ENCODE data around the gene GTF3C1. TPM values are rescaled to one million over a fixed set of nuclear protein-coding genes. Genes with fewer than 3 reads are reported as not detected.

The GTF3C1 gene
- total RNA-seq, 4 donors from 2014 or later = 118 to 257 (median 156) TPM

GRCh38 chr16:27558932-27559331, 9.2 kb upstream of the GTF3C1 start:
- TF ChIP-seq CTCF (IDR thresholded peaks at IDR 0.05) (no peak), POLR2A (IDR thresholded peaks at IDR 0.05) (no peak)
- 77 to 85% methylated on average over 1 of the region's 1 CpG for WGBS, 2 donors
- no peak overlapping the region for H3K4me3 ChIP-seq (ENCODE audit: low read depth, poor library complexity, severe bottlenecking)
- intact Hi-C loops (cut with DNase I; ENCODE audit: low total_unique reads) = no loop called here
- no peak for DNase-seq (ENCODE audit: low spot score in 2 of 2)

GRCh38 chr16:27558434-27558833, 8.7 kb upstream of the GTF3C1 start:
- DNase-seq (ENCODE audit: low spot score in 2 of 2) = no peak
- no peak overlapping the region for H3K4me3 ChIP-seq (ENCODE audit: low read depth, poor library complexity, severe bottlenecking)
- 79 to 89% methylated on average over 3 of the region's 3 CpGs for WGBS, 2 donors
- intact Hi-C loops (cut with DNase I; ENCODE audit: low total_unique reads) = no loop called here
- TF ChIP-seq POLR2A (IDR thresholded peaks at IDR 0.05) (no peak), CTCF (IDR thresholded peaks at IDR 0.05) (no peak)

GRCh38 chr16:27556471-27556870, 6.8 kb upstream of the GTF3C1 start:
- intact Hi-C loops (cut with DNase I; ENCODE audit: low total_unique reads) = no loop called here
- TF ChIP-seq POLR2A (IDR thresholded peaks at IDR 0.05) (no peak), CTCF (IDR thresholded peaks at IDR 0.05) (no peak)
- no peak for DNase-seq (ENCODE audit: low spot score in 2 of 2)
- 83 to 89% methylated on average over 1 of the region's 1 CpG for WGBS, 2 donors
- H3K4me3 ChIP-seq (ENCODE audit: low read depth, poor library complexity, severe bottlenecking) = no peak overlapping the region

DNA sequence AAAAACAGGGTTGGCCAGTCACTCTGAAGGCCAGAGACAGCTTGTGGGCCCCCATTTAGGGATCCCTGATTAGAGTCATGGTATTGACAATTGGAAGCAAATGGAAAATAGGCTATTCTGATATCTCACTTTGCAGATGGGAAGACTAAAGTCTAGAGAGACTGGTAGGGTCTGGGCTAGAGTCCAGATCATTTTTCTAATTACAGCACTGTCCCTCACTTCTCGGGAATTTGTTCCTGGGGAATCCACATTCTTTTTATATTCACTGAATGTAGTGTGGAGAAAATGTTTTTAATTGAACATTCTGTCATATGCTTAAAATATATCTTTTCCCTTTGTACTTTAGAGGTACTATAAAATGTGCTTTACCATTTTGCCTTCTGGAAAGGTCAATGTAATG, 1.3 kb upstream of the GTF3C1 start:
- intact Hi-C loops (cut with DNase I; ENCODE audit: low total_unique reads) = loop anchor here (2.0 kb wide), 1 partner anchor 68 kb away; no protein-coding TSS in a partner anchor
- H3K4me3 ChIP-seq (ENCODE audit: low read depth, poor library complexity, severe bottlenecking) = no peak overlapping the region
- DNase-seq (ENCODE audit: low spot score in 2 of 2) = no peak
- 10 to 11% methylated on average over 1 of the region's 1 CpG for WGBS, 2 donors
- TF ChIP-seq POLR2A (IDR thresholded peaks at IDR 0.05) = no peak
- no peak for TF ChIP-seq CTCF (IDR thresholded peaks at IDR 0.05)

GRCh38 chr16:27550582-27550920, 838 bp upstream of the GTF3C1 start:
- TF ChIP-seq POLR2A (IDR thresholded peaks at IDR 0.05) (no peak), CTCF (IDR thresholded peaks at IDR 0.05) (no peak)
- intact Hi-C loops (cut with DNase I; ENCODE audit: low total_unique reads) = loop anchor here (2.0 kb wide), 1 partner anchor 68 kb away; no protein-coding TSS in a partner anchor
- peak overlapping the region; percentile 92 for H3K4me3 ChIP-seq (ENCODE audit: low read depth, poor library complexity, severe bottlenecking)
- WGBS, 2 donors = 37 to 40% methylated on average over 4 of the region's 4 CpGs
- no peak for DNase-seq (ENCODE audit: low spot score in 2 of 2)

GRCh38 chr16:27549464-27549745, 308 bp downstream of the GTF3C1 start:
- H3K4me3 ChIP-seq (ENCODE audit: low read depth, poor library complexity, severe bottlenecking) = peak overlapping the region; percentile 36
- WGBS, 2 donors = 3% methylated on average over 10 to 11 of the region's 21 CpGs
- no peak for DNase-seq (ENCODE audit: low spot score in 2 of 2)
- intact Hi-C loops (cut with DNase I; ENCODE audit: low total_unique reads) = no loop called here
- no peak for TF ChIP-seq POLR2A (IDR thresholded peaks at IDR 0.05)
- TF ChIP-seq CTCF (IDR thresholded peaks at IDR 0.05) = no peak
